Endothelial cell of umbilical vein (primary cell): ENCODE results near the gene SIPA1L3. TPM values are rescaled to one million over a fixed set of nuclear protein-coding genes. Genes with fewer than 3 reads are reported as not detected.
A peak's percentile ranks its signal among the peaks of the same experiment; 100 is the strongest.

ENCODE experiments used
- BruUV-seq: library from RNA; stranded (reverse); fragments of 400-500 nt; replicated peaks from 2 replicates; lab custom pipeline; 2021; lab: Mats Ljungman, UMichigan
- CTCF ChIA-PET: fragments of 300-600, 350-600 bp; sonication (Branson Sonifier 250); formaldehyde crosslinking; loops from one replicate; lab custom pipeline; 2021; ENCODE audit warnings: antibody characterized with exemption, inconsistent platforms; lab: Charles Lee
- POLR2A ChIA-PET: fragments of 300-600, 350-600 bp; sonication (Branson Sonifier 250); formaldehyde crosslinking; loops from one replicate; lab custom pipeline; 2021; ENCODE audit warnings: antibody characterized with exemption, inconsistent platforms; lab: Charles Lee
- DNase-seq: peaks from one replicate; pipeline ENCODE4 v3.0.0-alpha.2; 2011; ENCODE audit warnings: low read depth, low spot score
- FAIRE-seq: peaks from 2 replicates; lab custom pipeline; 2011; peaks lifted over from hg19 to GRCh38; lab: Jason Lieb, UNC
- H2AFZ ChIP-seq: 2 replicates; pipeline ENCODE4 v1.6.0; 2012; ENCODE audit warnings: low read depth, low read length, control low read depth, inconsistent platforms
- H3K27ac ChIP-seq: 2 replicates; pipeline ENCODE4 v1.5.1; 2011; ENCODE audit warnings: low read depth, mild to moderate bottlenecking, control low read depth, low read length, moderate library complexity; ENCODE audit not compliant: insufficient read depth
- H3K27me3 ChIP-seq, 2 experiments: 2 replicates each; pipeline versions ENCODE4 v1.6.0 to v1.6.1; 2011; ENCODE audit warnings: low read length in 2 of 2, mixed read lengths in 1 of 2; ENCODE audit not compliant: control insufficient read depth in 2 of 2, insufficient read depth in 2 of 2
- H3K36me3 ChIP-seq, 2 experiments: 2 replicates in 1 of 2; 3 replicates in 1 of 2; pipeline ENCODE4 v1.5.1; 2011; ENCODE audit warnings: low read length in 2 of 2, mild to moderate bottlenecking in 1 of 2, moderate library complexity in 1 of 2; ENCODE audit not compliant: control insufficient read depth in 2 of 2, insufficient read depth in 2 of 2; ENCODE audit errors: extremely low read depth in 1 of 2
- H3K4me1 ChIP-seq: 3 replicates; pipeline ENCODE4 v1.5.1; 2011; ENCODE audit warnings: mild to moderate bottlenecking, low read length; ENCODE audit not compliant: control insufficient read depth, insufficient read depth; ENCODE audit errors: extremely low read depth
- H3K4me2 ChIP-seq: 2 replicates; pipeline ENCODE4 v1.6.1; 2011; ENCODE audit warnings: low read length, control low read depth, mixed read lengths; ENCODE audit not compliant: insufficient read depth
- H3K4me3 ChIP-seq, 3 experiments: fragments of 200-600 bp in 1 of 3; sonication (generic), shearing (Covaris generic) in 1 of 3; replicated peaks in 1 of 3; 2 replicates each; pipeline ENCODE4 v1.5.1; 2011 to 2016; ENCODE audit warnings: control low read depth in 3 of 3, low read length in 3 of 3, mild to moderate bottlenecking in 2 of 3, inconsistent platforms in 1 of 3, low read depth in 1 of 3, moderate library complexity in 1 of 3; ENCODE audit not compliant: insufficient read depth in 1 of 3
- H3K79me2 ChIP-seq: 2 replicates; pipeline ENCODE4 v1.6.0; 2012; ENCODE audit warnings: low read length, inconsistent platforms; ENCODE audit not compliant: control insufficient read depth, insufficient read depth
- H3K9ac ChIP-seq: replicated peaks from 2 replicates; pipeline ENCODE3; 2011; ENCODE audit warnings: low read length, control low read depth; ENCODE audit not compliant: insufficient read depth; ENCODE audit errors: extremely low read depth
- H3K9me1 ChIP-seq: replicated peaks from 3 replicates; pipeline ENCODE4 v1.6.0; 2011; ENCODE audit warnings: mild to moderate bottlenecking, low read length; ENCODE audit not compliant: control insufficient read depth, insufficient read depth; ENCODE audit errors: extremely low read depth
- H3K9me3 ChIP-seq: replicated peaks from 2 replicates; pipeline ENCODE4 v1.5.1; 2012; ENCODE audit warnings: low read length, inconsistent platforms; ENCODE audit not compliant: control insufficient read depth, insufficient read depth
- H4K20me1 ChIP-seq: replicated peaks from 2 replicates; pipeline ENCODE3; 2011; ENCODE audit warnings: mild to moderate bottlenecking, low read length; ENCODE audit not compliant: control insufficient read depth, insufficient read depth; ENCODE audit errors: extremely low read depth
- CTCF ChIP-seq, 2 donors: IDR thresholded peaks; 1 replicate in 1 of 2; 2 replicates in 1 of 2; pipeline ENCODE4 v1.5.1; 2011; ENCODE audit warnings: low read length in 2 of 2, mild to moderate bottlenecking in 2 of 2, moderate library complexity in 2 of 2, control low read depth in 1 of 2, inconsistent platforms in 1 of 2, low read depth in 1 of 2; ENCODE audit not compliant: insufficient read depth in 1 of 2; ENCODE audit errors: extremely low read depth in 1 of 2
- JUN ChIP-seq: IDR thresholded peaks from 2 replicates; pipeline ENCODE4 v1.6.1; 2011; ENCODE audit warnings: borderline replicate concordance, low read depth; ENCODE audit not compliant: insufficient read length, insufficient read depth
- MAX ChIP-seq: IDR thresholded peaks from 2 replicates; pipeline ENCODE4 v1.6.1; 2011; ENCODE audit not compliant: insufficient read depth, insufficient read length
- POLR2AphosphoS5 ChIP-seq: IDR thresholded peaks from 2 replicates; pipeline ENCODE4 v1.6.1; 2012; ENCODE audit warnings: low read depth, mild to moderate bottlenecking, control low read depth, low read length, moderate library complexity; ENCODE audit not compliant: insufficient read depth
- dilution Hi-C: fragments of 300-500 bp; cut with MboI; formaldehyde crosslinking; loops from one replicate; pipeline ENCODE4 v1.15.0; 2019; ENCODE audit warnings: low sequenced_read_pairs; ENCODE audit not compliant: extremely low pct_ligation_motif_present
- intact Hi-C: fragments of 100-400 bp; cut with micrococcal nuclease; formaldehyde crosslinking; loops from one replicate; pipeline ENCODE4 v1.10.0; 2022
- polyA plus RNA-seq, 4 experiments: library from polyadenylated mRNA; depleted of rRNA in 3 of 4; stranded (reverse) in 3 of 4; unstranded in 1 of 4; fragments of >200 nt; gene quantifications; 2 replicates each; pipeline versions ENCODE4 v1.2.1 to v1.2.3, GENCODE V29; 2011 to 2012; ENCODE audit warnings: missing spikeins in 1 of 4
- total RNA-seq: library from RNA; stranded (reverse); gene quantifications from 2 replicates; pipeline ENCODE4 v1.2.3, GENCODE V29; 2021

Gene SIPA1L3
- total and polyA plus RNA-seq, 2 donors (not counting 3 experiments of a cell fraction or from before 2014, with no cell fraction given), result 14.2 to 47.2 TPM

- peak overlapping the region; percentile 60 for H2AFZ ChIP-seq
- H3K9me1 ChIP-seq, result no peaks in the 10 kb centered on the region
- no peaks in the 10 kb centered on the region for H4K20me1 ChIP-seq
- no peak overlapping the region for H3K9ac ChIP-seq
- ChIA-PET POLR2A (interaction anchor here (0.7 kb wide), 1 partner anchor 12 kb away, joined by 4 read pairs; no protein-coding TSS in a partner anchor), CTCF (interaction anchor here (0.7 to 5.2 kb wide), 19 partner anchors 8 to 403 kb away, joined by 3 to 53 read pairs (median 7); partner anchors contain the start of genes CATSPERG, FAM98C, GGN and KCNK6)
- no TSS peak for BruUV-seq
- dilution Hi-C loops (no loop called here), intact Hi-C loops (loop anchor here (1.0 to 10.0 kb wide), 3 partner anchors 102 to 401 kb away; partner anchors contain the start of genes CATSPERG, GGN and SPRED3)
- no peaks in the 10 kb centered on the region for H3K9me3 ChIP-seq
- H3K36me3 ChIP-seq, result no peaks in the 10 kb centered on the region
- FAIRE-seq (peak; percentile 90), DNase-seq (peak; percentile 65)
- no peaks in the 10 kb centered on the region for H3K79me2 ChIP-seq
- H3K4me1 ChIP-seq, result peaks cover 5% of the 10 kb centered on the region
- H3K4me3 ChIP-seq, result no peak overlapping the region
- no peak overlapping the region for H3K27ac ChIP-seq
- H3K27me3 ChIP-seq, result peaks cover 7 to 9% of the 10 kb centered on the region in 2 experiments
- TF ChIP-seq POLR2AphosphoS5, result no peak
- TF ChIP-seq CTCF (IDR thresholded peaks at IDR 0.05; ENCODE audit: extremely low read depth in 1 of 2, insufficient read depth in 1 of 2, low read depth in 1 of 2, low read length in 2 of 2), result peak; percentile 82 to 86
- no peak overlapping the region for H3K4me2 ChIP-seq
These were observed 326.8 kb downstream of the SIPA1L3 start for GRCh38 chr19:38233740-38234251.

GRCh38 chr19:38234615-38235014, 327.6 kb downstream of the SIPA1L3 start:
- DNase-seq, result no peak
- H3K27ac ChIP-seq, result no peak overlapping the region
- no peaks in the 10 kb centered on the region for H3K79me2 ChIP-seq
- ChIA-PET POLR2A (interaction anchor here (0.6 to 0.7 kb wide), 2 partner anchors 11 to 98 kb away, joined by 4 to 5 read pairs; no protein-coding TSS in a partner anchor), CTCF (interaction anchor here (0.6 to 5.2 kb wide), 20 partner anchors 8 to 683 kb away, joined by 3 to 53 read pairs (median 6); partner anchors contain the start of genes CATSPERG, FAM98C, KCNK6 and SIPA1L3)
- dilution Hi-C loops, result no loop called here
- intact Hi-C loops, result loop anchor here (1.0 to 10.0 kb wide), 3 partner anchors 101 to 400 kb away; partner anchors contain the start of genes CATSPERG, GGN and SPRED3
- no peak for FAIRE-seq
- H3K9ac ChIP-seq, result no peak overlapping the region
- H3K9me1 ChIP-seq, result no peaks in the 10 kb centered on the region
- no peak overlapping the region for H2AFZ ChIP-seq
- H3K27me3 ChIP-seq, result peaks cover 6 to 7% of the 10 kb centered on the region in 2 experiments
- H4K20me1 ChIP-seq, result no peaks in the 10 kb centered on the region
- H3K4me3 ChIP-seq, result no peak overlapping the region
- H3K4me2 ChIP-seq, result no peak overlapping the region
- TF ChIP-seq JUN (no peak), POLR2AphosphoS5 (no peak), MAX (no peak)
- no TSS peak for BruUV-seq
- H3K9me3 ChIP-seq, result no peaks in the 10 kb centered on the region
- H3K4me1 ChIP-seq, result no peaks in the 10 kb centered on the region
- no peaks in the 10 kb centered on the region for H3K36me3 ChIP-seq
